ENCODE results near the gene PRND.
A peak's percentile ranks its signal among the peaks of the same experiment; 100 is the strongest.

The PRND gene

DNA sequence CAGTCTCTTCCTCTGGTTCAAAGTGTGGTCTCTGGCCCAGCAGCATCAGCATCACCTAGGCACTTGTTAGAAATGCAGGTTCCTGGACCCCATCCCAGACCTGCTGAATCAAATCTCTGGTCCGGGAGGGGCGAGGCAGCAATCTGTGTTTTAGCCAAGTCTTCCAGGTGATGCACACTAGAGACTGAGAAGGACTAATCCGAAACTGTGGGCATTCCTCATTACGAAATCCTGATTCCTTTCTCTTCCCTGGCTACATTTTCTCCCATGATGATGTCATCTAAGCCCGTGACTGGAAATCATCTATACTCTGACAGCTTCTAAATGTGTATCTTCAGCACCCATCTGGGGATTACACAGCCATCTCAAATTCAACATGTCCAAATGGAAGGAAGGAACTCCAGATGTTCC lies 39.7 kb upstream of the PRND start:
- CTCF ChIA-PET, result no interaction called here
- no peak for DNase-seq (ENCODE audit: low read depth, low spot score)
- POLR2A ChIA-PET, result no interaction called here
- no peak for TF ChIP-seq CTCF (IDR thresholded peaks at IDR 0.05; ENCODE audit: insufficient read depth, low read length, missing control alignments)
- no peak overlapping the region for H3K4me3 ChIP-seq (ENCODE audit: low read depth, low read length)

DNA sequence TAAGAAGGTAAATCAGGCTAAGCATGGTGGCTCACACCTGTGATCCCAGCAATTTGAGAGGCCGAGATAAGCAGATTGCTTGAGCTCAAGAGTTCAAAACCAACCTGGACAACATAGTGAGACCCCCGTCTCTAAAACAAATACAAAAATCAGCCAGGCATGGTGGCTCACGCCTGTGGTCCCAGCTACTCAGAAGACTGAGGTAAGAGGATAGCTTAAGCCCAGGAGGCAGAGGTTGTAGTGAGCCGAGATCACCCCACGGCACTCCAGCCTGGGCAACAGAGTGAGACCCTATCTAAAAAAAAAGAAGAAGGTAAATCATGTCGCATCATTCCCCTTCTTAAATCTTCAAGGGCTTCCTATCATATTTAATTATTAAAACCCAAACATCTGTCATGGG lies 39.0 kb upstream of the PRND start:
- DNase-seq (ENCODE audit: low read depth, low spot score), result no peak
- no peak overlapping the region for H3K4me3 ChIP-seq (ENCODE audit: low read depth, low read length)
- TF ChIP-seq CTCF (IDR thresholded peaks at IDR 0.05; ENCODE audit: insufficient read depth, low read length, missing control alignments), result no peak
- POLR2A ChIA-PET, result no interaction called here
- CTCF ChIA-PET, result no interaction called here

- no peak for DNase-seq (ENCODE audit: low read depth, low spot score)
- H3K4me3 ChIP-seq (ENCODE audit: low read depth, low read length), result no peak overlapping the region
- ChIA-PET POLR2A (no interaction called here), CTCF (interaction anchor here (1.5 kb wide), 1 partner anchor 9 kb away, joined by 6 read pairs; no protein-coding TSS in a partner anchor)
- TF ChIP-seq CTCF (IDR thresholded peaks at IDR 0.05; ENCODE audit: insufficient read depth, low read length, missing control alignments), result no peak
Observed at GRCh38 chr20:4683261-4683660, 38.4 kb upstream of the PRND start.

DNA sequence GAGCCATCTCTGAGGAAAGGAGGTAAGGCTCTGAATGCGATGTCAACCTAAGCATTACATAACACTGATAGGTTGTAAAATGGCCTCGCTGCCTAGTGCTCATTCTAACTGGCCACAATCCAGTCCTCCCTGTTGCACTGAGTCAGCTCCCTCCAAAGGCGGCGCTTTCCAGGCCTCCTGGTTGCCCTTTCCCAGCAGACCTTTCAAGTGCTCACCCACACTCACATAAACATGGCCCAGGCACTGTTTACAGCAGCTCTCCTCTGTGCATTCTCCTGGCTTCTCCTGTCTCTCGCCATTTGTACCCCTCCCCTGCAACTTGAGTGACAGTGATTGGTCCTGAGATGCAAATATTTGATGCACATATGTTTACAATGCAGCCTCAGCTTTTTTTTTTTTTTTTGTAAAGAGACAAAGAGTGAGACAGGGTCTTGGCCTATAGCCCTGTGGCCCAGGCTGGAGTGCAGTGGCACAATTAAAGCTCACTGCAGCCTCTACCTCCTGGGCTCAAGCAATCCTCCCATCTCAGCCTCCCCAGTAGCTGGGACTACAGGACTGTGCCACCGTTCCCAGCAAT lies 36.8 kb upstream of the PRND start:
- TF ChIP-seq CTCF (IDR thresholded peaks at IDR 0.05; ENCODE audit: insufficient read depth, low read length, missing control alignments), result no peak
- POLR2A ChIA-PET, result no interaction called here
- no peak overlapping the region for H3K4me3 ChIP-seq (ENCODE audit: low read depth, low read length)
- no peak for DNase-seq (ENCODE audit: low read depth, low spot score)
- CTCF ChIA-PET, result interaction anchor here (1.5 to 2.2 kb wide), 2 partner anchors 11 to 35 kb away, joined by 6 read pairs; no protein-coding TSS in a partner anchor

GRCh38 chr20:4685923-4686221 lies 35.8 kb upstream of the PRND start:
- ChIA-PET POLR2A (no interaction called here), CTCF (interaction anchor here (2.2 kb wide), 1 partner anchor 34 kb away, joined by 6 read pairs; no protein-coding TSS in a partner anchor)
- DNase-seq (ENCODE audit: low read depth, low spot score), result no peak
- peak overlapping the region; percentile 67 for H3K4me3 ChIP-seq (ENCODE audit: low read depth, low read length)
- TF ChIP-seq CTCF (IDR thresholded peaks at IDR 0.05; ENCODE audit: insufficient read depth, low read length, missing control alignments), result no peak

GRCh38 chr20:4688305-4688704 lies 33.4 kb upstream of the PRND start:
- no peak overlapping the region for H3K4me3 ChIP-seq (ENCODE audit: low read depth, low read length)
- ChIA-PET CTCF (interaction anchor here (1.4 to 2.1 kb wide), 2 partner anchors 9 to 12 kb away, joined by 3 to 9 read pairs; no protein-coding TSS in a partner anchor), POLR2A (interaction anchor here (0.6 kb wide), 1 partner anchor 23 kb away, joined by 3 read pairs; no protein-coding TSS in a partner anchor)
- no peak for DNase-seq (ENCODE audit: low read depth, low spot score)
- no peak for TF ChIP-seq CTCF (IDR thresholded peaks at IDR 0.05; ENCODE audit: insufficient read depth, low read length, missing control alignments)
